IMR-90 (cell line): ENCODE results near the gene IKZF3. TPM values are rescaled to one million over a fixed set of nuclear protein-coding genes. Genes with fewer than 3 reads are reported as not detected.

Source experiments
- ATAC-seq: fragments of 200-7000 bp; cut with Tn5 transposase; 2 replicates; pipeline ENCODE4 v1.9.1; 2020; ENCODE audit warnings: low read depth, mild to moderate bottlenecking, moderate library complexity
- BruUV-seq: library from RNA; stranded (reverse); fragments of 400-500 nt; replicated peaks from 2 replicates; lab custom pipeline; 2021; lab: Mats Ljungman, UMichigan
- CTCF ChIA-PET: fragments of 300-600 bp; formaldehyde crosslinking; extraction: SDS; loops from one replicate; lab custom pipeline; 2021; ENCODE audit warnings: antibody characterized with exemption; lab: Yijun Ruan, JAX
- POLR2A ChIA-PET: fragments of 300-600 bp; sonication (Branson Sonifier 250); formaldehyde crosslinking; loops from one replicate; lab custom pipeline; 2022; ENCODE audit warnings: antibody characterized with exemption; ENCODE audit not compliant: unreplicated experiment; lab: Charles Lee
- DNase-seq: peaks from one replicate; pipeline ENCODE4 v3.0.0; 2013
- H2AFZ ChIP-seq: replicated peaks from 2 replicates; pipeline ENCODE3; 2013; ENCODE audit warnings: low read length, mild to moderate bottlenecking; ENCODE audit not compliant: poor library complexity
- H2AK5ac ChIP-seq: 2 replicates; pipeline ENCODE4 v1.6.1; 2013; ENCODE audit warnings: low read depth, low read length, inconsistent platforms
- H2AK9ac ChIP-seq: replicated peaks from 2 replicates; pipeline ENCODE3; 2013; ENCODE audit warnings: mild to moderate bottlenecking, low read depth, low read length, moderate library complexity; ENCODE audit not compliant: poor library complexity
- H2BK120ac ChIP-seq: 2 replicates; pipeline ENCODE4 v1.6.1; 2013; ENCODE audit warnings: low read depth, low read length, inconsistent platforms
- H2BK15ac ChIP-seq: 3 replicates; pipeline ENCODE4 v1.6.1; 2013; ENCODE audit warnings: low read depth, low read length, inconsistent platforms
- H2BK20ac ChIP-seq: 2 replicates; pipeline ENCODE4 v1.6.1; 2013; ENCODE audit warnings: low read depth, mild to moderate bottlenecking, inconsistent platforms, low read length, moderate library complexity
- H2BK5ac ChIP-seq: 2 replicates; pipeline ENCODE4 v1.6.1; 2013; ENCODE audit warnings: mild to moderate bottlenecking, low read depth, low read length, inconsistent platforms; ENCODE audit not compliant: poor library complexity, severe bottlenecking
- H3K14ac ChIP-seq: replicated peaks from 2 replicates; pipeline ENCODE4 v1.6.1; 2013; ENCODE audit warnings: low read depth, low read length, inconsistent platforms
- H3K18ac ChIP-seq: 2 replicates; pipeline ENCODE4 v1.6.1; 2013; ENCODE audit warnings: low read depth, low read length, control low read depth
- H3K23ac ChIP-seq: 2 replicates; pipeline ENCODE4 v1.6.1; 2013; ENCODE audit warnings: low read depth, low read length, inconsistent platforms
- H3K27ac ChIP-seq: 2 replicates; pipeline ENCODE4 v1.5.1; 2013; ENCODE audit warnings: mild to moderate bottlenecking, control low read depth, low read length; ENCODE audit not compliant: insufficient read depth
- H3K27me3 ChIP-seq: 2 replicates; pipeline ENCODE4 v1.6.1; 2013; ENCODE audit warnings: low read length; ENCODE audit not compliant: control insufficient read depth, insufficient read depth
- H3K36me3 ChIP-seq: 2 replicates; pipeline ENCODE4 v1.6.1; 2013; ENCODE audit warnings: low read length, mixed read lengths; ENCODE audit not compliant: control insufficient read depth, insufficient read depth
- H3K4ac ChIP-seq: 2 replicates; pipeline ENCODE4 v1.6.1; 2013; ENCODE audit warnings: low read depth, low read length, inconsistent platforms
- H3K4me1 ChIP-seq: 2 replicates; pipeline ENCODE4 v1.6.1; 2013; ENCODE audit warnings: low read length, mixed read lengths; ENCODE audit not compliant: control insufficient read depth, insufficient read depth
- H3K4me2 ChIP-seq: 2 replicates; pipeline ENCODE4 v1.6.1; 2013; ENCODE audit warnings: low read depth, mild to moderate bottlenecking, control low read depth, low read length, moderate library complexity
- H3K4me3 ChIP-seq: 2 replicates; pipeline ENCODE4 v1.5.1; 2013; ENCODE audit warnings: low read depth, mild to moderate bottlenecking, control low read depth, low read length, moderate library complexity; ENCODE audit not compliant: insufficient read depth
- H3K56ac ChIP-seq: 2 replicates; pipeline ENCODE4 v1.6.1; 2013; ENCODE audit warnings: low read length, inconsistent platforms; ENCODE audit not compliant: insufficient read depth; ENCODE audit errors: extremely low read depth
- H3K79me1 ChIP-seq, 2 experiments: 2 replicates each; pipeline ENCODE4 v1.6.1; 2013; ENCODE audit warnings: low read length in 2 of 2, inconsistent platforms in 1 of 2, low read depth in 1 of 2
- H3K9ac ChIP-seq: 2 replicates; pipeline ENCODE4 v1.6.1; 2013; ENCODE audit warnings: low read depth, low read length, control low read depth
- H3K9me1 ChIP-seq: 2 replicates; pipeline ENCODE4 v1.6.1; 2013; ENCODE audit warnings: low read length, inconsistent platforms; ENCODE audit not compliant: insufficient read depth
- H3K9me3 ChIP-seq: 2 replicates; pipeline ENCODE4 v1.6.1; 2013; ENCODE audit warnings: low read length; ENCODE audit not compliant: control insufficient read depth, insufficient read depth
- H4K20me1 ChIP-seq: 2 replicates; pipeline ENCODE4 v1.6.1; 2013; ENCODE audit warnings: low read length, inconsistent platforms; ENCODE audit not compliant: insufficient read depth
- H4K5ac ChIP-seq: 2 replicates; pipeline ENCODE4 v1.6.1; 2013; ENCODE audit warnings: mild to moderate bottlenecking, low read depth, low read length, control low read depth
- H4K8ac ChIP-seq, 2 experiments: 2 replicates each; pipeline ENCODE4 v1.6.1; 2013; ENCODE audit warnings: low read depth in 2 of 2, low read length in 2 of 2, control low read depth in 1 of 2, inconsistent platforms in 1 of 2
- H4K91ac ChIP-seq: 2 replicates; pipeline ENCODE4 v1.6.1; 2013; ENCODE audit warnings: low read depth, low read length, inconsistent platforms; ENCODE audit not compliant: insufficient read depth
- CEBPB ChIP-seq: IDR thresholded peaks from 2 replicates; pipeline ENCODE4 v1.6.1; 2012; ENCODE audit warnings: low read depth, low read length, improper control_type of control experiment
- RAD21 ChIP-seq: IDR thresholded peaks from 2 replicates; pipeline ENCODE4 v1.6.1; 2012; ENCODE audit warnings: low read length, improper control_type of control experiment
- WGBS, 2 experiments: methylation state at CpG; one replicate each; pipeline versions ENCODE4 v1.1.5 to v1.1.7; 2013; ENCODE audit warnings: missing lambda C conversion rate in 2 of 2; ENCODE audit not compliant: insufficient read length in 1 of 2; ENCODE audit errors: extremely low coverage in 2 of 2; 5-methylcytosine and 5-hydroxymethylcytosine counted together
- dilution Hi-C: fragments of 300-500 bp; cut with HindIII; formaldehyde crosslinking; loops from one replicate; pipeline ENCODE4 v1.14.3; 2018; ENCODE audit warnings: low sequenced_read_pairs; ENCODE audit not compliant: unreplicated experiment
- in situ Hi-C: fragments of 300-500 bp; cut with MboI; formaldehyde crosslinking; loops from 3 replicates; pipeline ENCODE4 v1.14.3; 2019; ENCODE audit warnings: low sequenced_read_pairs, inconsistent platforms, mixed read lengths
- intact Hi-C: fragments of 100-400 bp; cut with micrococcal nuclease; formaldehyde crosslinking; loops from 2 replicates; pipeline ENCODE4 v1.10.0; 2022
- polyA plus RNA-seq, 3 experiments: library from polyadenylated mRNA; depleted of rRNA; stranded (reverse); fragments of >200 nt; gene quantifications; 2 replicates each; pipeline ENCODE4 v1.2.3, GENCODE V29; 2012; ENCODE audit warnings: low replicate concordance in 1 of 3
- total RNA-seq: library from RNA; depleted of rRNA; stranded (reverse); fragments of >200 nt; gene quantifications from 2 replicates; pipeline ENCODE4 v1.2.3, GENCODE V29; 2012

IKZF3 gene
- total and polyA plus RNA-seq, 2 of the 4 experiments (the other 2 are of a cell fraction) = not detected

- Histone ChIP-seq H3K23ac (no peak overlapping the region), H3K4me2 (no peak overlapping the region), H3K79me1 (no peaks in the 10 kb centered on the region), H2AK9ac (no peak overlapping the region), H3K4ac (no peak overlapping the region), H3K4me1 (no peaks in the 10 kb centered on the region), H3K18ac (no peak overlapping the region), H2BK5ac (no peak overlapping the region), H3K27me3 (peaks cover 40% of the 10 kb centered on the region), H4K5ac (no peak overlapping the region), H2BK20ac (no peak overlapping the region), H2BK15ac (no peak overlapping the region), H3K27ac (no peak overlapping the region), H3K36me3 (no peaks in the 10 kb centered on the region), H4K91ac (no peak overlapping the region), H3K9me1 (no peaks in the 10 kb centered on the region), H3K4me3 (no peak overlapping the region), H3K56ac (no peak overlapping the region), H3K9me3 (no peaks in the 10 kb centered on the region), H4K8ac (no peak overlapping the region), H3K9ac (no peak overlapping the region), H2BK120ac (no peak overlapping the region), H4K20me1 (no peaks in the 10 kb centered on the region), H3K14ac (no peak overlapping the region), H2AK5ac (no peak overlapping the region), H2AFZ (no peak overlapping the region)
- intact Hi-C loops (loop anchor here (5.0 kb wide), 1 partner anchor 39 kb away; no protein-coding TSS in a partner anchor), in situ Hi-C loops (no loop called here), dilution Hi-C loops (no loop called here)
- 0 out of 2 replicates have a peak, but pooled peaks have one; percentile 22 for TF ChIP-seq CEBPB
- no peak for TF ChIP-seq RAD21
- no TSS peak for BruUV-seq
- ChIA-PET CTCF (no interaction called here), POLR2A (no interaction called here)
- ATAC-seq = no peak
- no peak for DNase-seq
- no CpG with 5 or more reads among the region's 1 CpG for WGBS, 2 experiments
Measured at GRCh38 chr17:39782980-39783379, 81.1 kb downstream of the IKZF3 start.
